ENCODE measurements around the gene CGN.

CGN gene

GRCh38 chr1:151526735-151527525 is 15.7 kb downstream of the CGN start:
- no peak for DNase-seq

- no peak for DNase-seq
Observed at GRCh38 chr1:151529211-151529702, 18.1 kb downstream of the CGN start.

GRCh38 chr1:151529781-151530180 is 18.6 kb downstream of the CGN start:
- no peak for DNase-seq

- no peak for DNase-seq
Observed at GRCh38 chr1:151530461-151530860, 19.3 kb downstream of the CGN start.

- DNase-seq = no peak
Observed at GRCh38 chr1:151533870-151534269, 22.7 kb downstream of the CGN start.

- DNase-seq = peak; percentile 28
Observed at GRCh38 chr1:151534662-151535278, 23.6 kb downstream of the CGN start.

GRCh38 chr1:151535326-151536271 is 24.4 kb downstream of the CGN start:
- DNase-seq = no peak

- no peak for DNase-seq
Observed at GRCh38 chr1:151536499-151536898, 25.3 kb downstream of the CGN start.

- DNase-seq = no peak
Observed at GRCh38 chr1:151537112-151537511, 25.9 kb downstream of the CGN start.

GRCh38 chr1:151539321-151540020 is 28.3 kb downstream of the CGN start:
- DNase-seq = peak; percentile 73

- peak; percentile 96 for DNase-seq
Observed at GRCh38 chr1:151540021-151540981, 29.1 kb downstream of the CGN start, which contains the start of gene TUFT1. TSS of gene TUFT1 (plus strand) at chr1:151540309. CDS start at chr1:151540367, 58 bp downstream.

- no peak for DNase-seq
Observed at GRCh38 chr1:151540982-151541377, 29.8 kb downstream of the CGN start.

- DNase-seq = no peak
Observed at GRCh38 chr1:151541752-151542151, 30.6 kb downstream of the CGN start.

GRCh38 chr1:151542710-151543129 is 31.5 kb downstream of the CGN start:
- DNase-seq = no peak

- DNase-seq = no peak
Observed at GRCh38 chr1:151545542-151545941, 34.4 kb downstream of the CGN start.

GRCh38 chr1:151546011-151546925 is 35.1 kb downstream of the CGN start:
- DNase-seq = no peak

- DNase-seq = no peak
Observed at GRCh38 chr1:151547119-151547899, 36.1 kb downstream of the CGN start.

GRCh38 chr1:151547900-151548230 is 36.7 kb downstream of the CGN start:
- no peak for DNase-seq

GRCh38 chr1:151549199-151549598 is 38.0 kb downstream of the CGN start:
- no peak for DNase-seq

Data from NCI-H1436 (cell line).